AG04450 (cell line): ENCODE results near the gene ITCH. TPM values are rescaled to one million over a fixed set of nuclear protein-coding genes. Genes with fewer than 3 reads are reported as not detected.

ENCODE experiments used
- CTCF ChIA-PET: fragments of 300-600, 350-600 bp; formaldehyde crosslinking; extraction: SDS; loops from one replicate; lab custom pipeline; 2022; ENCODE audit warnings: antibody characterized with exemption, inconsistent platforms; lab: Charles Lee
- POLR2A ChIA-PET: fragments of 350-600 bp; formaldehyde crosslinking; extraction: SDS; loops from one replicate; lab custom pipeline; 2021; ENCODE audit warnings: antibody characterized with exemption, inconsistent platforms; lab: Yijun Ruan, JAX
- DNase-seq: peaks from one replicate; pipeline ENCODE4 v3.0.0-alpha.2; 2011; ENCODE audit warnings: low read depth, low spot score
- H3K27ac ChIP-seq: one replicate; pipeline ENCODE4 v1.5.1; 2012; ENCODE audit warnings: low read depth, low read length, control low read depth
- H3K27me3 ChIP-seq: one replicate; pipeline ENCODE4 v1.6.0; 2012; ENCODE audit warnings: low read length; ENCODE audit not compliant: control insufficient read depth, insufficient read depth
- H3K4me3 ChIP-seq: 2 replicates; pipeline ENCODE4 v1.5.1; 2011; ENCODE audit warnings: mild to moderate bottlenecking, low read depth, low read length, control low read depth
- H3K9me3 ChIP-seq: 2 replicates; pipeline ENCODE4 v1.5.1; 2012; ENCODE audit warnings: low read length; ENCODE audit not compliant: control insufficient read depth, insufficient read depth
- polyA plus RNA-seq: library from polyadenylated mRNA; depleted of rRNA; stranded (reverse); fragments of >200 nt; gene quantifications from 2 replicates; pipeline ENCODE4 v1.2.3, GENCODE V29; 2011
- TF ChIP-seq, protein P1 (sequence below): IDR thresholded peaks from 2 replicates; pipeline ENCODE4 v1.5.1; 2011; ENCODE audit warnings: low read depth, low read length, control low read depth, inconsistent platforms

ITCH gene
- polyA plus RNA-seq, 1 experiment = 23.2 TPM

GRCh38 chr20:34401741-34402455, 38.8 kb downstream of the ITCH start:
- TF ChIP-seq, protein P1, sequence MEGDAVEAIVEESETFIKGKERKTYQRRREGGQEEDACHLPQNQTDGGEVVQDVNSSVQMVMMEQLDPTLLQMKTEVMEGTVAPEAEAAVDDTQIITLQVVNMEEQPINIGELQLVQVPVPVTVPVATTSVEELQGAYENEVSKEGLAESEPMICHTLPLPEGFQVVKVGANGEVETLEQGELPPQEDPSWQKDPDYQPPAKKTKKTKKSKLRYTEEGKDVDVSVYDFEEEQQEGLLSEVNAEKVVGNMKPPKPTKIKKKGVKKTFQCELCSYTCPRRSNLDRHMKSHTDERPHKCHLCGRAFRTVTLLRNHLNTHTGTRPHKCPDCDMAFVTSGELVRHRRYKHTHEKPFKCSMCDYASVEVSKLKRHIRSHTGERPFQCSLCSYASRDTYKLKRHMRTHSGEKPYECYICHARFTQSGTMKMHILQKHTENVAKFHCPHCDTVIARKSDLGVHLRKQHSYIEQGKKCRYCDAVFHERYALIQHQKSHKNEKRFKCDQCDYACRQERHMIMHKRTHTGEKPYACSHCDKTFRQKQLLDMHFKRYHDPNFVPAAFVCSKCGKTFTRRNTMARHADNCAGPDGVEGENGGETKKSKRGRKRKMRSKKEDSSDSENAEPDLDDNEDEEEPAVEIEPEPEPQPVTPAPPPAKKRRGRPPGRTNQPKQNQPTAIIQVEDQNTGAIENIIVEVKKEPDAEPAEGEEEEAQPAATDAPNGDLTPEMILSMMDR = no peak
- Histone ChIP-seq H3K4me3 (no peak overlapping the region), H3K27me3 (no peaks in the 10 kb centered on the region), H3K27ac (no peak overlapping the region), H3K9me3 (no peaks in the 10 kb centered on the region; the same call in 1 of the 2 replicates)
- ChIA-PET POLR2A (no interaction called here), CTCF (interaction anchor here (0.6 to 1.8 kb wide), 2 partner anchors 89 to 128 kb away, joined by 3 to 12 read pairs; no protein-coding TSS in a partner anchor)
- no peak for DNase-seq

DNA sequence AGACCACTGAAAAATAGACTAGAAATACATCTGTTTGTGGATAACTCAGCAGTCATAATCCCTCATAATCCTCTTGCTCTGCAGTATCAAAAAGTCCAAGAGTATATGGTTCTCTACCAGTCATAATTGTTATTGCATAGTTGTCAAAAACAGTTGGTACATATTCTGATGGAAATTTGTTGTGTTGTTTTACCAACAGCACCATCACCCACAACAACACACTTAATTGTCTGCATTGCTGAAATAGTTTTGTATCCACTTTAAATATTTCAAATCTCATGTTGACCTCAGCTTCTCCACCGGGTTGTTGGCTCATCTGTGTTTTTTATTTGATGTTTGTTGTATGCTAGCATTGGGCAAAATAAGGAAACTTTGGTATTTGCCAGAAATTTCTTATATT, 39.4 kb downstream of the ITCH start:
- no peak for DNase-seq
- ChIA-PET POLR2A (no interaction called here), CTCF (interaction anchor here (0.6 to 1.8 kb wide), 2 partner anchors 90 to 128 kb away, joined by 3 to 12 read pairs; no protein-coding TSS in a partner anchor)
- no peak overlapping the region for H3K27ac ChIP-seq
- no peaks in the 10 kb centered on the region for H3K27me3 ChIP-seq
- H3K9me3 ChIP-seq = no peaks in the 10 kb centered on the region; the same call in 1 of the 2 replicates
- TF ChIP-seq, protein P1 = no peak
- H3K4me3 ChIP-seq = no peak overlapping the region

GRCh38 chr20:34403063-34403827, 40.2 kb downstream of the ITCH start:
- no peaks in the 10 kb centered on the region for H3K27me3 ChIP-seq
- CTCF ChIA-PET = no interaction called here
- DNase-seq = no peak
- H3K9me3 ChIP-seq = no peaks in the 10 kb centered on the region; the same call in 1 of the 2 replicates
- POLR2A ChIA-PET = interaction anchor here (0.6 kb wide), 1 partner anchor 573 kb away, joined by 4 read pairs; no protein-coding TSS in a partner anchor
- TF ChIP-seq, protein P1 = no peak
- H3K4me3 ChIP-seq = no peak overlapping the region
- H3K27ac ChIP-seq = no peak overlapping the region

DNA sequence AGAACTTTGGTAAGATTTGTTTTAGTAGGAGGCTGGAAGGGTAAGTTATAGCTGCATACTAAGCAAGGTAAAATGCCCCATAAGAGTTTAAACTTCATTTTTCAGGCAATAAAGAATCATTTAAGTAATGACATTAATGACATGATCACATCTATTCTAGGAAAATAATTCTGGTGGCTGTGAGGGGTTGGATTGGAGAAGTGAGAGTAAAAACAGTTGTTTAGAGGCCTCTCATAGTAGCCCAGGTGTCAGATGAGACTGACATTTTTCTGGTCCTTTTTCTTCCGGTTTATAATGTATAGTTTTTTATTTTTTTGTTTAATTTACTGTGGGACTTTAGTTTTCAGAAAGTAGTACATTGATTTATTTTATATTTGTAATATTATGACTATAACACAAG, 40.8 kb downstream of the ITCH start:
- TF ChIP-seq, protein P1 = no peak
- DNase-seq = no peak
- ChIA-PET CTCF (interaction anchor here (1.3 kb wide), 1 partner anchor 91 kb away, joined by 5 read pairs; no protein-coding TSS in a partner anchor), POLR2A (interaction anchor here (0.6 kb wide), 1 partner anchor 573 kb away, joined by 4 read pairs; no protein-coding TSS in a partner anchor)
- Histone ChIP-seq H3K27me3 (no peaks in the 10 kb centered on the region), H3K27ac (no peak overlapping the region), H3K4me3 (no peak overlapping the region), H3K9me3 (no peaks in the 10 kb centered on the region; the same call in 1 of the 2 replicates)
